ENCODE data around the gene DAPK1.
A peak's percentile ranks its signal among the peaks of the same experiment; 100 is the strongest.

Gene DAPK1

DNA sequence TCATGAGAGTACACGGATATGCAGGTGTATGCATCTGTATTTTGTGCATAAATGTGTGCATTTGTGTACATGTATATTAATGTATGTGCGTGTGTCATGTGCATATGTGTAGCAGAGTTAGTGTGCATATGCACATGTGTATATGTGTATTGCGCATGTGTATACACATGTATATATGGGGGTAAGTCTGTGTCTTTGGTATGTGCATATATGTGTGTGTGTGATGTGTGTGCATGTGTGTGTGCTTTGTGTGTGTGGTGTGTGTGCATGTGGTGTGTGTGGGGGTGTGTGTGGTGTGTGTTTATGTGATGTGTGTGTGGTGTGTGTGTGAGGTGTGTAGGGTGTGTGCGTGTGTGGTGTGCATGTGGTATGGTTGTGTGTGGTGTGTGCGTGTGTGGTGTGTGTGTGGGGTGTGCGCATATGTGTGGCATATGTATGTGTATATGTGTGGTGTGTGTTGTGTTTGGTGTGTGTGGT is 215.2 kb downstream of the DAPK1 start:
- peaks cover 9 to 19% of the 10 kb centered on the region in 2 experiments for H3K4me1 ChIP-seq (ENCODE audit: control insufficient read depth in 1 of 2, insufficient read depth in 2 of 2, low read length in 2 of 2)
- H3K79me1 ChIP-seq (ENCODE audit: low read length): peaks cover 10% of the 10 kb centered on the region
- no peak overlapping the region for H2BK12ac ChIP-seq (ENCODE audit: low read length)
- H3K9me3 ChIP-seq (ENCODE audit: insufficient read depth, low read depth, low read length): peaks cover 3% of the 10 kb centered on the region
- H3K36me3 ChIP-seq (ENCODE audit: control insufficient read depth in 1 of 2, insufficient read depth in 2 of 2, low read length in 2 of 2): no peaks in the 10 kb centered on the region
- H4K91ac ChIP-seq (ENCODE audit: low read depth, low read length): peak overlapping the region; percentile 41
- peak overlapping the region; percentile 38 for H2AK5ac ChIP-seq (ENCODE audit: low read length)
- no peak overlapping the region for H2BK120ac ChIP-seq (ENCODE audit: insufficient read depth, low read length, poor library complexity)
- peak overlapping the region; percentile 5 for H4K8ac ChIP-seq (ENCODE audit: low read depth, low read length)
- WGBS (ENCODE audit: extremely low coverage, insufficient coverage, insufficient read length): 100% methylated on average over 1 of the region's 6 CpGs
- H3K4me3 ChIP-seq (ENCODE audit: low read depth, low read length): peak overlapping the region; percentile 53
- peak overlapping the region; percentile 95 for H3K23ac ChIP-seq (ENCODE audit: low read length)
- H2AFZ ChIP-seq (ENCODE audit: insufficient read depth, low read length, poor library complexity): no peak overlapping the region
- H3K79me2 ChIP-seq (ENCODE audit: control insufficient read depth, insufficient read depth, low read length, poor library complexity): no peaks in the 10 kb centered on the region
- no peak overlapping the region for H4K12ac ChIP-seq (ENCODE audit: low read depth, low read length)
- H3K27me3 ChIP-seq (ENCODE audit: insufficient read depth, low read length): no peaks in the 10 kb centered on the region
- no peak overlapping the region for H3K9ac ChIP-seq (ENCODE audit: low read length)
- H3K18ac ChIP-seq (ENCODE audit: low read length): peak overlapping the region; percentile 42
- H3K4ac ChIP-seq (ENCODE audit: low read depth, low read length): no peak overlapping the region
- H2BK5ac ChIP-seq (ENCODE audit: low read depth, low read length, poor library complexity): no peak overlapping the region
- H3K27ac ChIP-seq (ENCODE audit: low read depth, low read length): no peak overlapping the region
- peak overlapping the region; percentile 5 for H3K14ac ChIP-seq (ENCODE audit: low read length)
- H3K4me2 ChIP-seq (ENCODE audit: low read length): no peak overlapping the region
- no peak for DNase-seq

DNA sequence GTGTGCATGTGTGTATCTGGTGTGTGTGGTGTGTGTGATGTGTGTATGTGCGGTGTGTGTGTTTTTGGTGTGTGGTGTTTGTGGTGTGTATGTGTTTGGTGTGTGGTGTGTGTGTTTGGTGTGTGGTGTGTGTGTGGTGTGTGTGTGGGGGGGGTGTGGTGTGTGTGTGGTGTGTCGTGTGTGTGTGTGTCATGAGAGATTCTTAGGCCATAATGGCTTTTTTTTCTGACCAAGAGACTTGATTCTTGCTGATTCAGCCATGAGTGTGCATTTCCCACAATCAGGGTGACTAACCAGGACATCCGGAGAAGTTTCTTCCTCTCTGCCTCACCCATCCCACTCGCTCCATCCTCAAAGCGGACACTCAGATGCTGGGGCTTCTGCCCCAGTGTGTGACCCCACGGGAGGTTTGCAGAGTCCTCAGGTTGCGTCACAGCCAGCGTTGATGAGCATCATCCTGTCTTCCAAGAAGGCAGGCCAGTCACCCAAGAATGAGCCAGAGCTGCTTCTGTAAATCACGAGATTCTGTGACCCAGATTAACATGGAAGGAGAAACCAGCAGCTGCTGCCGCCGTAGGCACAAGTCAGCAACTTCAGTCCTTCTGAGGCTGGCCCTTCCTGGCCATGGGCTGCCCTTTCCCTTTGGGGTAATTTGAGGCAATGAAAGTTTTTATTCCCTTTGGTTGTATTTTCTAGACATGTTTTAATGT is 215.8 kb downstream of the DAPK1 start:
- peaks cover 9 to 19% of the 10 kb centered on the region in 2 experiments for H3K4me1 ChIP-seq (ENCODE audit: control insufficient read depth in 1 of 2, insufficient read depth in 2 of 2, low read length in 2 of 2)
- peak; percentile 99 for DNase-seq
- H3K4me2 ChIP-seq (ENCODE audit: low read length): peak overlapping the region; percentile 10
- H2BK5ac ChIP-seq (ENCODE audit: low read depth, low read length, poor library complexity): no peak overlapping the region
- no peaks in the 10 kb centered on the region for H3K36me3 ChIP-seq (ENCODE audit: control insufficient read depth in 1 of 2, insufficient read depth in 2 of 2, low read length in 2 of 2)
- no peak overlapping the region for H3K9ac ChIP-seq (ENCODE audit: low read length)
- no peak overlapping the region for H3K27ac ChIP-seq (ENCODE audit: low read depth, low read length)
- H3K4ac ChIP-seq (ENCODE audit: low read depth, low read length): no peak overlapping the region
- H3K27me3 ChIP-seq (ENCODE audit: insufficient read depth, low read length): no peaks in the 10 kb centered on the region
- H3K79me1 ChIP-seq (ENCODE audit: low read length): peaks cover 10% of the 10 kb centered on the region
- 100% methylated on average over 1 of the region's 11 CpGs for WGBS (ENCODE audit: extremely low coverage, insufficient coverage, insufficient read length)
- H2AFZ ChIP-seq (ENCODE audit: insufficient read depth, low read length, poor library complexity): no peak overlapping the region
- H2BK120ac ChIP-seq (ENCODE audit: insufficient read depth, low read length, poor library complexity): no peak overlapping the region
- peak overlapping the region; percentile 41 for H4K91ac ChIP-seq (ENCODE audit: low read depth, low read length)
- peak overlapping the region; percentile 53 for H3K4me3 ChIP-seq (ENCODE audit: low read depth, low read length)
- H4K12ac ChIP-seq (ENCODE audit: low read depth, low read length): no peak overlapping the region
- H3K14ac ChIP-seq (ENCODE audit: low read length): peak overlapping the region; percentile 5
- H4K8ac ChIP-seq (ENCODE audit: low read depth, low read length): peak overlapping the region; percentile 5
- peak overlapping the region; percentile 38 for H2AK5ac ChIP-seq (ENCODE audit: low read length)
- H3K18ac ChIP-seq (ENCODE audit: low read length): peak overlapping the region; percentile 42
- no peak overlapping the region for H2BK12ac ChIP-seq (ENCODE audit: low read length)
- peaks cover 3% of the 10 kb centered on the region for H3K9me3 ChIP-seq (ENCODE audit: insufficient read depth, low read depth, low read length)
- peak overlapping the region; percentile 95 for H3K23ac ChIP-seq (ENCODE audit: low read length)
- no peaks in the 10 kb centered on the region for H3K79me2 ChIP-seq (ENCODE audit: control insufficient read depth, insufficient read depth, low read length, poor library complexity)

DNA sequence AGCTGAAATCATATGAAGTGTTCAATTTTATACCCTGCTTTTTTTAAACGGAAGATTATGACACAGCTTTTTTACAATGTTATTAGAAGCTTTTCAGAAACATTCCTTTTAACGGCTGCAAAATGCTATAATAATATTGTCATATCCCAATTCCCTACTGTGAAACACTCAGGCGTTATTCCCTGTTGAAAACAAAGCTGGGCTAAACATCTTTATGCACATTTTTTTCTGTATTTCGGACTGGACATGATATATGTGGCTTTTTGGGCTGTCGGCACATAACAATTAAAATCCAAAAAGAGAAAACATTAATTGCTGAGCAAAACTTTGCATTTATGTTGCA is 216.3 kb downstream of the DAPK1 start:
- no peak overlapping the region for H2BK5ac ChIP-seq (ENCODE audit: low read depth, low read length, poor library complexity)
- H3K79me1 ChIP-seq (ENCODE audit: low read length): peaks cover 10% of the 10 kb centered on the region
- H3K4ac ChIP-seq (ENCODE audit: low read depth, low read length): no peak overlapping the region
- DNase-seq: no peak
- no peak overlapping the region for H3K14ac ChIP-seq (ENCODE audit: low read length)
- no peak overlapping the region for H3K23ac ChIP-seq (ENCODE audit: low read length)
- H3K27me3 ChIP-seq (ENCODE audit: insufficient read depth, low read length): no peaks in the 10 kb centered on the region
- H3K36me3 ChIP-seq (ENCODE audit: control insufficient read depth in 1 of 2, insufficient read depth in 2 of 2, low read length in 2 of 2): no peaks in the 10 kb centered on the region
- no peak overlapping the region for H2BK12ac ChIP-seq (ENCODE audit: low read length)
- no peaks in the 10 kb centered on the region for H3K79me2 ChIP-seq (ENCODE audit: control insufficient read depth, insufficient read depth, low read length, poor library complexity)
- no peak overlapping the region for H2BK120ac ChIP-seq (ENCODE audit: insufficient read depth, low read length, poor library complexity)
- no peak overlapping the region for H3K18ac ChIP-seq (ENCODE audit: low read length)
- no peak overlapping the region for H3K4me3 ChIP-seq (ENCODE audit: low read depth, low read length)
- H3K4me2 ChIP-seq (ENCODE audit: low read length): no peak overlapping the region
- H4K91ac ChIP-seq (ENCODE audit: low read depth, low read length): no peak overlapping the region
- H3K9me3 ChIP-seq (ENCODE audit: insufficient read depth, low read depth, low read length): peaks cover 3% of the 10 kb centered on the region
- no peak overlapping the region for H3K27ac ChIP-seq (ENCODE audit: low read depth, low read length)
- H2AK5ac ChIP-seq (ENCODE audit: low read length): no peak overlapping the region
- no peak overlapping the region for H2AFZ ChIP-seq (ENCODE audit: insufficient read depth, low read length, poor library complexity)
- no peak overlapping the region for H4K12ac ChIP-seq (ENCODE audit: low read depth, low read length)
- WGBS (ENCODE audit: extremely low coverage, insufficient coverage, insufficient read length): no CpG with 5 or more reads among the region's 5 CpGs
- H3K4me1 ChIP-seq (ENCODE audit: control insufficient read depth in 1 of 2, insufficient read depth in 2 of 2, low read length in 2 of 2): peaks cover 9 to 19% of the 10 kb centered on the region in 2 experiments
- no peak overlapping the region for H3K9ac ChIP-seq (ENCODE audit: low read length)
- no peak overlapping the region for H4K8ac ChIP-seq (ENCODE audit: low read depth, low read length)

DNA sequence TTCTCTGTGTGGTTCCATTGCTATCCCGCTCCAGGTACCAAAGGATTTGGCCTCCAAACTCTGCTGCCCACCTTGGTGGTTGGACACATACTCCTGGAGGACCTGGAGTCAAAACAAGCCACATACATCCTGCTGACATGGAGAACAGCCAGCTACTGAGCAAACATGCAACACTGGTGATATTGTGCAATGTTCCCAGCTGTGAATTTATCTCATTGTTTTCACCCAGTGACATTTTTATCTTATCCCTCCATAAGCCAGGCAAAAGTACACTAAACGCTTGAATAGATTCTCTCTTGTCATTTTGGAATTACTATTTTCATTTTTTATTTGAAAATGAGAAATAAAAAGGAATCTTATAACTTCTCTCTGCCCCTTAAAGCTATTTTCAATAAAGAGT is 217.2 kb downstream of the DAPK1 start:
- Histone ChIP-seq H3K27ac (ENCODE audit: low read depth, low read length) (no peak overlapping the region), H4K12ac (ENCODE audit: low read depth, low read length) (no peak overlapping the region), H3K4me3 (ENCODE audit: low read depth, low read length) (no peak overlapping the region), H3K4me1 (ENCODE audit: control insufficient read depth in 1 of 2, insufficient read depth in 2 of 2, low read length in 2 of 2) (peaks cover 9 to 19% of the 10 kb centered on the region in 2 experiments), H2AFZ (ENCODE audit: insufficient read depth, low read length, poor library complexity) (peak overlapping the region; percentile 46), H2BK5ac (ENCODE audit: low read depth, low read length, poor library complexity) (no peak overlapping the region), H2BK12ac (ENCODE audit: low read length) (no peak overlapping the region), H3K79me2 (ENCODE audit: control insufficient read depth, insufficient read depth, low read length, poor library complexity) (no peaks in the 10 kb centered on the region), H3K23ac (ENCODE audit: low read length) (no peak overlapping the region), H4K91ac (ENCODE audit: low read depth, low read length) (no peak overlapping the region), H3K4ac (ENCODE audit: low read depth, low read length) (no peak overlapping the region), H3K79me1 (ENCODE audit: low read length) (peaks cover 10% of the 10 kb centered on the region), H3K9ac (ENCODE audit: low read length) (no peak overlapping the region), H3K36me3 (ENCODE audit: control insufficient read depth in 1 of 2, insufficient read depth in 2 of 2, low read length in 2 of 2) (no peaks in the 10 kb centered on the region), H3K18ac (ENCODE audit: low read length) (no peak overlapping the region), H4K8ac (ENCODE audit: low read depth, low read length) (no peak overlapping the region), H3K9me3 (ENCODE audit: insufficient read depth, low read depth, low read length) (peaks cover 3% of the 10 kb centered on the region), H2AK5ac (ENCODE audit: low read length) (peak overlapping the region; percentile 49), H3K27me3 (ENCODE audit: insufficient read depth, low read length) (no peaks in the 10 kb centered on the region), H3K4me2 (ENCODE audit: low read length) (no peak overlapping the region), H2BK120ac (ENCODE audit: insufficient read depth, low read length, poor library complexity) (no peak overlapping the region), H3K14ac (ENCODE audit: low read length) (peak overlapping the region; percentile 51)
- peak; percentile 66 to 83 for DNase-seq
- whole genome bisulfite sequencing (ENCODE audit: extremely low coverage, insufficient coverage, insufficient read length): no CpG with 5 or more reads among the region's 2 CpGs

Data from trophoblast cell (in vitro differentiated cells and primary cell).